ENCODE measurements around the gene MAP3K4.
A peak's percentile ranks its signal among the peaks of the same experiment; 100 is the strongest.
"Not testable (repeated sequence)": the region's sequence is repeated elsewhere in the genome, so short reads cannot be mapped to it uniquely, and the experiment has no call there.

MAP3K4 gene

GRCh38 chr6:161116554-161116953, 125.0 kb downstream of the MAP3K4 start:
- FAIRE-seq (no peak), DNase-seq (ENCODE audit: low spot score) (no peak)

DNA sequence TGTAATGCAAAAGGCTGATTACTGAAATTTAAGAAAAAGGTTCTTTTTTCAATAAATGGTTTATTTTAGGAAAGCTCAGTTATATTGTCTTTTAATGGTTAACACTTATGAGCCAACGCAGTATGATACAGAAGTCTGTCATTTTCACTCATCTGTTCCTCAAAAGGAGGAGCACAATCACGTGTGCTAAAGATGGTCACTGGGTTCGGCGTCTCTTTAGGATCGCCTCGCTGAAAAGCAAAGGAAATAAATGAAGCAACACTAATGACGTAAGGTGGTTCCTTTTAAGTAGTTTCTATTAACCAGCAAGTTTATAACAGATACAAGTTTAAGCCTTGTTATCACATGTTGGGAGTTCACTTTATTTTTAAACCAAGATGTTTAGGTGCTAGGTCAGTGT, 125.7 kb downstream of the MAP3K4 start:
- DNase-seq (ENCODE audit: low spot score) (no peak), FAIRE-seq (no peak)

- FAIRE-seq (no peak), DNase-seq (ENCODE audit: low spot score) (no peak)
Measured at GRCh38 chr6:161117942-161118341, 126.4 kb downstream of the MAP3K4 start.

DNA sequence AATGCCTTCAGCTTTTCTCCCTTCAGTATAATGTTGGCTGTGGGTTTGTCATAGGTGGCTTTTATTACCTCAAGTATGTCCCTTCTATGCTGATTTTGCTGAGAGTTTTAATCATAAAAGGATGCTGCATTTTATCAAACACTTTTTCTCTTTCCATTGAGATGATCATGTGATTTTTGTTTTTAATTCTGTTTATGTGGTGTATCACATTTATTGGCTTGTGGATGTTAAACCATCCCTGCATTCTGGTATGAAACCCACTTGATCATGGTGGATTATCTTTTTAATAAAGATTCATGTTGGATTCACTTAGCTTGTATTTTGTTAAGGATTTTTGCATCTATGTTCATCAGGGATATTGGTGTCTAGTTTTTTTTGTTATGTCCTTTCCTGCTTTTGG, 131.8 kb downstream of the MAP3K4 start:
- FAIRE-seq; DNase-seq (ENCODE audit: low spot score): not testable (repeated sequence)

DNA sequence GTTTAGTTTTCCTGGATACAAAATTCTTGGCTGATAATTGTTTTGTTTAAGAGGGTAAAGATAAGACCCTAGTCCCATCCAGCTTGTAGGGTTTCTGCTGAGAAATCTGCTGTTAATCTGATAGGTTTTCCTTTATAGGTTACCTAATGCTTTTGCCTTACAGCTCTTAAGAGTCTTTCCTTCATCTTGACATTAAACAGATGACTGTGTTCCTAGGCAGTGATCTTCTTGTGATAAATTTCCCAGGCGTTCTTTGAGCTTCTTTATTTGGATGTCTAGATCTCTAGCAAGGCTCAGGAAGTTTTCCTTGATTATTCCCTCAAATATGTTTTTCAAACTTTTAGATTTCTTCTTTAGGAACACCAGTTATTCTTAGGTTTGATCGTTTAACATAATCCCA, 134.0 kb downstream of the MAP3K4 start:
- no peak for FAIRE-seq
- no peak for DNase-seq (ENCODE audit: low spot score)

DNA sequence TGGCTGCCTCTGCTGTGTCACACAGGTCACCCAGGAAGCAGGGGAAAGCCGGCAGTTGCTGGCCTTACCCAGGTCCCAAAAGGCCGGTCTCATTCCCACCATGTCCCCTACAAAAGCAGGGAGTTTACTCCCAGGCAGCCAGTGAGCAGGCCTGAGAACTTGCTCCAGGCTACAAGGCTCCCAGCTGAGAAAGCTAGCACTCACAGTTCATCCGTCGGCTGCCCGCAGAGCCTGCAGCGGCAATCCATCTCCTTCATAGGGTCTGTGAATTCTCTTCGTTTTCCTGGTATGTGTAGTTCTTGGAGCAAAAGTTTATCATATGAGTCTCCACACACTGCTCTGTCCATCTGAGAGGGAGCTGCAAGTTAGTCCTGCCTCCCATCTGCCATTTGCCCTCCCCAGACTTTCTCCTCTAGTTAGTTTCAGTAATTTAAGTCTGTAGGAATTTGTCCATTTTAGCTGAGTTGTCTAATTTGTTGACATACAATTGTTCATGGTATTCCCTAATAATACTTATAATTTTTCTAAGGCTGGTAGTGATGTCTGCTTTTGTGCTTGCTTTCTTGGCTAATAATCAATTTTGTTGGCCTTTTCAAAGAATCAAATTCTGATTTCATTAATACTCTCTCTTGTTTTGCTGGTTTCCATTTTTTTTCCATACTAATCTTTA, 135.6 kb downstream of the MAP3K4 start:
- DNase-seq (ENCODE audit: low spot score) (no peak), FAIRE-seq (no peak)

GRCh38 chr6:161128230-161128629, 136.7 kb downstream of the MAP3K4 start:
- DNase-seq (ENCODE audit: low spot score): no peak
- no peak for FAIRE-seq

GRCh38 chr6:161128680-161129196, 137.2 kb downstream of the MAP3K4 start:
- FAIRE-seq (no peak), DNase-seq (ENCODE audit: low spot score) (no peak)

- FAIRE-seq (no peak), DNase-seq (ENCODE audit: low spot score) (no peak)
Measured at GRCh38 chr6:161130541-161130940, 139.0 kb downstream of the MAP3K4 start.

DNA sequence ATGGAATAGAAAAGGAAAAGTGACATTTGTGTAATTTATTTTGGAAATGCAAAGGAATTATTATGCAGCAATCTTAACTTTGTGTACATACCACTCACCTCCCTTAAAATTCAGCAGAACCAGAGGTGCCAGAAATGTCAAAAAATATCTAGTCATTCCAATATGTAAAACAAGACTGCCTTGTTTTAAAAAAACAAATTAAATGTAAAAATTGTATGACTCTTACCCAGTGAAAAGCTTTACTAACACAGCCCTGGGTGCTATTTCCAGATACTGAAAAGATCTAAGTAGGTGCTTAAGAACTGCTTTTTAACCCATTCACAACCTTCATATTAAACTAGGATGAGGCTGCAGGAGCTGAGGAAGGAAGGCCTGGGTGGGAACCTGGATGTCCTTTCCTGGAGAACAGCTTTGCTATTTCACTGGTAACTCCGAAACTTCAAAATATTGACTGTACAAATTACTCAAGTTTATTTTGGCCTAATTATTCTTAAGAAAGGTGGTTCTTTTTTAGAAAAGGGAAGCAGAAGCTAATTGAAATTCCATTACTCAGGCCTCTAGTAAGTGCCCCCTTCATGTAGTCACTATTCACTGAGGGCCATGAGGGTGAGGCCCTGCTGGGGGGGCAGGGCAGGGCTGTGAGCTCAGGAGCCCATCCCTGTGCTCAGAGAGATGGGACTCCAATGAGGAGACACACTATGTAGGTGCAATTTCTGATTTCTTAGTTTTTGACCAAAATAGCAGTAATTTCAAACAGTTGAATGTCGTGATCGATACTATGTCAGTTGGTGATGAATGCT, 139.6 kb downstream of the MAP3K4 start:
- no peak for FAIRE-seq
- DNase-seq (ENCODE audit: low spot score): no peak

GRCh38 chr6:161132384-161132783, 140.8 kb downstream of the MAP3K4 start:
- no peak for DNase-seq (ENCODE audit: low spot score)
- FAIRE-seq: no peak

- no peak for FAIRE-seq
- DNase-seq (ENCODE audit: low spot score): no peak
Measured at GRCh38 chr6:161133963-161134362, 142.4 kb downstream of the MAP3K4 start.

DNA sequence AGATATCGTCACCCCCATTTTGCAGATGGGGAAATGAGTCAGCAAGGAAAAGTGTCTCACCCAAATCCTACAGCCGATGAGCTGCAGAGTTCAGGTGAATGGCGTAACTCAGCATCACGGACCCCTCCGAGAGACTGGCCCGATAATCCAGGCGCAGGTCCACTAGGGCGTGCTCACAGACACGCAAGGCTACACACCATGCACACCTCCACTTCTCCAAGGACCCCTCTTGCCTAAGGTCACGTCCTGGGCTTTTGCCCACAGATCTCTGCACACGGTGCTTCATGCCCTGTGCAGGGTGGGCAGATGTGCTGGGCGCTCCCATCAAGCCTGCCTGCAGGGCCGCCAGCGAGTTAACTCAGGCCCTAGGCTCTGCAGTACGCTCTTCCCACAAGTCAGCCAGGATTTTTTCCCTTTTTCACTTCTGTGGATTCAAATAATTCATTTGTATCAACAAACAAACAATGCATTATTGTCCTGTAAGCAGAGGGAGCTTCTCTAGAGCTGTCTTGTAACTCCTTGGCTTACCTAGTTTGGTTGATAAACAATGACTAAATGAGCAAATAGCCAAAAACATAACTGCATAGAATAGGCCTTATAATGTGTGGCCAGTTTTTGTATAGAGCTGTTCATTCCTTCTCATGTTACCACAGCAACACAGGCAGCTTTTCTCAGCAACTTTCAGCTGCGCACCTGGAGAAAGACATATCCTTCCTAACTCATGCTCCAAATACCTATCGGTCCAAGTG, 143.2 kb downstream of the MAP3K4 start:
- no peak for DNase-seq (ENCODE audit: low spot score)
- FAIRE-seq: peak; percentile 13

DNA sequence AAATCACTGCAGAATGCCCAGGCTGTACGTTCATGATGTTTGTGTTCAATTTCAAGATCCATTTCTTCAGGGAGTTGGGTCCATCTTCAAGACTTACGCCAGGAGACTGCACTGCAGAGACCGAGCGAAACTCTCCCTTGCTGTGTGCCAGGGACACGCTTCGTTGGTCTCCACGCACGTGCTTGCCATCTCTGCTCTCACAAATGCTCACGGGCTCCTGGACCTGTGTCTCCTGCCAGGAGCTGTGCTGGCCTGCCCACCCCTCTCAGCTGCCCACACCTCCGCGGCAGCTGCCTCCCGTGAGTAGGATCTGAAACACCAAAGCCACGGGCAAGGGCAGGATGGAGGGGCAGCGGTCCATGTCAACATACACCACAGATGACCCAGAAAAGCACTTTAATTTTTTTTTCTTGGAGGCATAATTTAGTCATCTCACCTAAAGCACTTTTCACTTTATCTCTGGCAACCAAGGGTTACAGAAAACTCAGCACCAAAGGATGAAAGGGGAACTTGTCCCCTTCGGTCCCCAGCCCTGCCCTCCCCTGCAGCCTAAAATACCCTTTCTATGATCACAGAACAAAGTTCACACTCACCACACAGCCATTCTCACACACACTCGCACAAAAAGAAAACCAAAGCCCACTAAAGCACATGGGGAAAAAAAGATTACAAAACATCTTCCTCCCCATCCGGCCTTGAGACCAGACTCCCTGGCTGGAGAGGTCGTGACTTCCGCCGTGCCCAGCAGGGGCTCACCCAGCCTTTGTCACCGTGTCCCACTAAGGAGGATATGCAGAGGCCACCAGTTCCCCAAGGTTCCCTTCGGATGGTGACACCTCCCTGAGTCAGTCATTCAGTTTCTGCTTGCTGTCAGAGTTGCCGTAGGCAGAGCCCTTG, 144.4 kb downstream of the MAP3K4 start:
- no peak for FAIRE-seq

GRCh38 chr6:161136655-161137054, 145.1 kb downstream of the MAP3K4 start:
- FAIRE-seq (no peak), DNase-seq (ENCODE audit: low spot score) (no peak)

More for the DNA sequence above, 144.4 kb downstream of the MAP3K4 start:
- no peak for DNase-seq (ENCODE audit: low spot score)

DNA sequence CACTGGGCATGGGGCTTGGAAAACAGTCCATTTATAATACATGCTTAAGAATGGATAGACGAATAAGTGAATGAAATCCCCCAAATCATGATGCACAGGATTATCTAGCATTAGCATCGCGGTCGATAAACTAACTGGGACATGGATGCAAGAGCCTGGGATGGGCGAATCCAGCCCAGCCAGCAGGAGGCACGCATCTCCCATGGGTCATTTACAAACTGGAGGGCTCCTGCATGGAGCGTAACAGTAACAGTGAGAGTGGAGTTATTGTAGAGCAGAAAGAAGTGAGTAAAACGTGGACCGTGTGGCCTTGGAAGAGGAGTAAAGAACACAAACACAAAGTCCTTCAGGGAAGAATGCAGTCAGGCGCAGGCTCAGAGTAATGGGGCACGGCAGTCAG, 145.8 kb downstream of the MAP3K4 start:
- DNase-seq (ENCODE audit: low spot score): no peak
- FAIRE-seq: no peak

GRCh38 chr6:161137839-161138542, 146.4 kb downstream of the MAP3K4 start:
- FAIRE-seq (no peak), DNase-seq (ENCODE audit: low spot score) (no peak)

GRCh38 chr6:161138543-161139303, 147.2 kb downstream of the MAP3K4 start:
- no peak for DNase-seq (ENCODE audit: low spot score)
- FAIRE-seq: no peak

DNA sequence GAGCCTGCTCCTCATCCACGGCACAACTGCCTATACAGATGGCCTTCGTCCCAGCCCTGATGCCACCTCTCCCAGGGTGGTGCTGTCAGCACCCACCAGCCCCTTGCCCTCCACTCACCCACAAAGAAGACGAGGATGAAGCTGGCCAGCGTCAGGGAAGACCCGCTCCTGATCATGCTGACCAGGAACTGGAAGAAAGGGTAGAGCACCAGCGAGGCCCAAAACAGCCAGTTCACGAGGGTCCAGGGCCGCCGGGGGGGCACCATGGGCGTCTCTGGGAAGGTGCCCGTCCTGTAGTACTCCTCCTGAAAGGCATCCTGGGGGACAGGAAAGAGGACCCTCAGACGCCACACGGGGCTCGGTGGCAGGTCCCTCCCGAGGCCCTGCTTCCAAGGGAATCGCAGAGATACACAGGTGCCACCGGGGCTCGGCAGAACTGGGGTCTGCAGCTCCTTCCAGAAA, 147.8 kb downstream of the MAP3K4 start:
- DNase-seq (ENCODE audit: low spot score): no peak

More for the DNA sequence above, 147.8 kb downstream of the MAP3K4 start:
- no peak for FAIRE-seq
